Progenitor cell of endocrine pancreas (in vitro differentiated cells): Measurements from ENCODE around the gene PYM1. TPM values are rescaled to one million over a fixed set of nuclear protein-coding genes. Genes with fewer than 3 reads are reported as not detected.
A peak's percentile ranks its signal among the peaks of the same experiment; 100 is the strongest.

Experiments used
- DNase-seq: peaks from one replicate; pipeline ENCODE4 v3.0.0; 2021; ENCODE audit warnings: low spot score; ENCODE audit not compliant: unreplicated experiment
- H3K27ac Mint-ChIP-seq: 2 replicates; pipeline ENCODE4 v1.8.0; 2021; ENCODE audit warnings: mild to moderate bottlenecking, moderate library complexity, mixed read lengths
- H3K27me3 Mint-ChIP-seq: 2 replicates; pipeline ENCODE4 v1.8.0; 2021; ENCODE audit warnings: mixed read lengths
- H3K36me3 Mint-ChIP-seq: 2 replicates; pipeline ENCODE4 v1.8.0; 2022; ENCODE audit warnings: mixed read lengths; ENCODE audit not compliant: insufficient read depth
- H3K4me1 Mint-ChIP-seq: 2 replicates; pipeline ENCODE4 v1.8.0; 2021; ENCODE audit warnings: low read depth, mixed read lengths
- H3K4me3 Mint-ChIP-seq: 2 replicates; pipeline ENCODE4 v1.8.0; 2021; ENCODE audit warnings: low read depth, mild to moderate bottlenecking, moderate library complexity, mixed read lengths
- H3K9me3 Mint-ChIP-seq: 2 replicates; pipeline ENCODE4 v1.8.0; 2021; ENCODE audit warnings: low read depth, mixed read lengths
- CTCF ChIP-seq: fragments of 200-600 bp; sonication (generic); IDR thresholded peaks from one replicate; pipeline ENCODE4 v1.5.0; 2021; ENCODE audit warnings: antibody characterized with exemption, mild to moderate bottlenecking; ENCODE audit not compliant: unreplicated experiment
- total RNA-seq: library from RNA; stranded (reverse); gene quantifications from 2 replicates; pipeline ENCODE4 v1.2.1, GENCODE V29; 2021

Gene PYM1
- total RNA-seq, 1 donor from 2014 or later: 42.8 TPM

- no peak for TF ChIP-seq CTCF
- H3K27ac Mint-ChIP-seq: peak overlapping the region; percentile 37
- no peak for DNase-seq
These were observed 11.3 kb upstream of the PYM1 start for GRCh38 chr12:55938826-55939501.

DNA sequence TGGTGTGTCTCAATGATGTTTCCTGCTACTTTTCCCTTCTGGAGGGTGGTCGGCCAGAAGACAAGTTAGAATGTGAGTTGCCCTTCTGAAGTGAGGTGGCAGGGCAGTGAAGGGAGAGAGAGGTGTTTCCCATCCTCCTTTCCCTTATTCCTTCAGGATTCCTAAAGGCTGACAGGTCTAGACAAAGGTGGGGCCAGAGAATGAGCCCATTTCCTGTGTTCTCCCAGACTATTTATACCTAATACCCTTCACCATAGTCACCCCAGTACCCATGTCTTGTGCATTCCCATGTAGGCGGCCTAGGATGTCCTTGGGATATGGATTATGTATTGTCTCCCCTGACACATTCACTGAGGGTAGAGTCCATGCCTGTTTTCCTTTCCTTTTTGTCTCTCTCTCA, 10.3 kb upstream of the PYM1 start:
- no peak overlapping the region for H3K4me3 Mint-ChIP-seq

More at GRCh38 chr12:55938826-55939501, 11.3 kb upstream of the PYM1 start:
- H3K36me3 Mint-ChIP-seq: no peaks in the 10 kb centered on the region
- peaks cover 4% of the 10 kb centered on the region for H3K4me1 Mint-ChIP-seq
- peaks cover 60% of the 10 kb centered on the region for H3K27me3 Mint-ChIP-seq
- H3K4me3 Mint-ChIP-seq: no peak overlapping the region
- H3K9me3 Mint-ChIP-seq: no peaks in the 10 kb centered on the region

GRCh38 chr12:55935738-55936151, 8.1 kb upstream of the PYM1 start:
- TF ChIP-seq CTCF: no peak
- Mint-ChIP-seq H3K36me3 (no peaks in the 10 kb centered on the region), H3K4me1 (peaks cover 12% of the 10 kb centered on the region), H3K4me3 (no peak overlapping the region), H3K27me3 (peaks cover 79% of the 10 kb centered on the region), H3K27ac (no peak overlapping the region), H3K9me3 (no peaks in the 10 kb centered on the region)
- no peak for DNase-seq

More for the DNA sequence above, 10.3 kb upstream of the PYM1 start:
- no peak for DNase-seq
- Mint-ChIP-seq H3K9me3 (no peaks in the 10 kb centered on the region), H3K27me3 (peaks cover 68% of the 10 kb centered on the region), H3K27ac (no peak overlapping the region), H3K36me3 (no peaks in the 10 kb centered on the region), H3K4me1 (peaks cover 4% of the 10 kb centered on the region)
- no peak for TF ChIP-seq CTCF

DNA sequence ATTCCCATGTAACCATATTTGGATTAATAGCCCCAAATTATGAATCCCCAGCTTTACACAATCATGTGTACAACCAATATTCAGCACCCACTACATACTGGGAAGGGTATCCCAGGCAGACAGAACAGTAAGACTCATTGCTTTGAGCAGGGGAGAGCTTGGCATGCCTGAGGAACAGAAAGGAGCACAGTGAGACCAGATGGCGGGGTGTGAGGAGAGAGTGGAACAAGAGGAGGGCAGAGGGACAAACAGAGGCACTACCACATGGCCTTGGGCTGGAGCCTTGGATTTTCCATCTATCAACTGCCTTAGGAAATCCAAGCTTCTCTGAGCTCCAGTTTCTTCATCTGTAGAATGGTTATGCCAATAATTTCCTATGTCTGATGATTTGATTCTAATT, 7.1 kb upstream of the PYM1 start:
- Mint-ChIP-seq H3K36me3 (no peaks in the 10 kb centered on the region), H3K9me3 (no peaks in the 10 kb centered on the region), H3K27ac (no peak overlapping the region), H3K4me3 (no peak overlapping the region), H3K4me1 (peaks cover 16% of the 10 kb centered on the region), H3K27me3 (peaks cover 74% of the 10 kb centered on the region)
- no peak for DNase-seq
- no peak for TF ChIP-seq CTCF

GRCh38 chr12:55933799-55934742, 6.4 kb upstream of the PYM1 start:
- no peaks in the 10 kb centered on the region for H3K36me3 Mint-ChIP-seq
- H3K27me3 Mint-ChIP-seq: peaks cover 69% of the 10 kb centered on the region
- no peaks in the 10 kb centered on the region for H3K9me3 Mint-ChIP-seq
- no peak overlapping the region for H3K27ac Mint-ChIP-seq
- H3K4me1 Mint-ChIP-seq: peaks cover 16% of the 10 kb centered on the region
- no peak for DNase-seq
- H3K4me3 Mint-ChIP-seq: no peak overlapping the region
- no peak for TF ChIP-seq CTCF
